ENCODE measurements around the gene KCNQ1. TPM values are rescaled to one million over a fixed set of nuclear protein-coding genes. Genes with fewer than 3 reads are reported as not detected.

The KCNQ1 gene
- total RNA-seq, 1 experiment from 2014 or later = not detected

GRCh38 chr11:2889362-2890273 lies 444.8 kb downstream of the KCNQ1 start:
- no peaks in the 10 kb centered on the region for H4K20me1 ChIP-seq (ENCODE audit: insufficient read depth)
- H3K4me1 ChIP-seq (replicated peaks; ENCODE audit: insufficient read depth) = peaks cover 8% of the 10 kb centered on the region; the same call in 1 of the 2 replicates
- H2AFZ ChIP-seq = no peak overlapping the region
- no peaks in the 10 kb centered on the region for H3K9me3 ChIP-seq (ENCODE audit: insufficient read depth, low read depth)
- no peaks in the 10 kb centered on the region for H3K36me3 ChIP-seq (ENCODE audit: low read depth)
- POLR2A ChIA-PET (ENCODE audit: unreplicated experiment) = no interaction called here
- no TSS peak for BruUV-seq (replicated peaks)
- no peaks in the 10 kb centered on the region for H3K27me3 ChIP-seq (ENCODE audit: insufficient read depth, low read depth)
- H3K9me2 ChIP-seq (ENCODE audit: insufficient read depth) = no peaks in the 10 kb centered on the region
- no peak overlapping the region for H3K27ac ChIP-seq
- no peak overlapping the region for H3K4me3 ChIP-seq
- no peak for TF ChIP-seq CTCF (conservative IDR thresholded peaks at IDR 0.05)
- no peak for TF ChIP-seq EZH2 (IDR thresholded peaks at IDR 0.05; ENCODE audit: low read depth)
- 0 out of 2 replicates have a peak, but pooled peaks cover 3% of the 10 kb centered on the region for H3F3A ChIP-seq (ENCODE audit: insufficient read depth, low read depth)
- CTCF ChIA-PET = interaction anchor here (1.0 kb wide), 1 partner anchor 357 kb away, joined by 3 read pairs; no protein-coding TSS in a partner anchor
- no peak for DNase-seq
- intact Hi-C loops (cut with micrococcal nuclease; ENCODE audit: unreplicated experiment) = loop anchor here (5.0 kb wide), 2 partner anchors 62 to 518 kb away; no protein-coding TSS in a partner anchor
- no peaks in the 10 kb centered on the region for H3K79me2 ChIP-seq (ENCODE audit: low read depth)
- no peak overlapping the region for H3K4me2 ChIP-seq

DNA sequence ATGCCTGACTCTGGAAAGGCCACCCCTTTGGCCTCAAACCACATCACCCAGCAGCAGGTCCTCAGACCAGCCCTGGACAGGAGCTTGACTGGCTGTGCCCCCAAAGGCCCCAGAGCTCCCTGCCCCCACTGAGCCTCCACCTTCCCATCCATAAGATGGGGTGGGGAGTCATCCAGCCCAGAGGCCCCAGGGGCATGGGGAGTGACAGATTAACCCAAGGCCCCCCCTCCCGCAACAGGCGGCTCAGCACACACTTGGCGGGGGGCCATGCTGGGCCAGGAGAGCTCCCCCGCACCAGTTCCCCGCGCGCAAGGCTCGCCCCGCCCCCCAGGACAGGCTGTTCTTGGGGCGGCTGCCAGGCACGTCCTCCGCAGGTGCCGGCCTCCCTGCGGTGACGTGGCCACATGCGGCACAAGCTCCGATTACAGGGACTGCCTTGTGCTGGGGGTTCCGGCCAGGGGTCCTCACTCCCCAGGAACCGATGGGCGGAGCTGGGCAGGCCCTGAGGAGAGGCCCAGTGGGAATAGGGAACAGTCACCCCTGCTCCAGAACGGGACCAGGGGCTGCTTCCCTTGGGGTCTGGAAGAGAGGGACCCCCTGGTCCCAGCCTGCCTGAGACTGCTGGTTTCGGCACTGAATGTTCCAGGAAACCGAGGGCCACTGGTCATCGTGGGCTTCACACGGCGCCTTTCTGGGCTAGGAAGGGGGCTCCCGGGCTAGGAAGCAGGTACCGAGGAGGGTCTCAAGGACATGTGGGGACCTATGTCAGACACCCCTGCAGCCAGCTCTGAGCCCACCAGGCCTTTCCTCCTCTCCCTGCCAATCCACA lies 445.9 kb downstream of the KCNQ1 start:
- Histone ChIP-seq H3F3A (ENCODE audit: insufficient read depth, low read depth) (0 out of 2 replicates have a peak, but pooled peaks cover 3% of the 10 kb centered on the region), H3K9me2 (ENCODE audit: insufficient read depth) (no peaks in the 10 kb centered on the region), H2AFZ (no peak overlapping the region), H3K4me3 (no peak overlapping the region), H3K36me3 (ENCODE audit: low read depth) (no peaks in the 10 kb centered on the region), H3K4me2 (no peak overlapping the region), H3K27ac (no peak overlapping the region), H3K27me3 (ENCODE audit: insufficient read depth, low read depth) (no peaks in the 10 kb centered on the region), H4K20me1 (ENCODE audit: insufficient read depth) (no peaks in the 10 kb centered on the region), H3K9me3 (ENCODE audit: insufficient read depth, low read depth) (no peaks in the 10 kb centered on the region), H3K79me2 (ENCODE audit: low read depth) (no peaks in the 10 kb centered on the region), H3K4me1 (replicated peaks; ENCODE audit: insufficient read depth) (peaks cover 8% of the 10 kb centered on the region; the same call in 1 of the 2 replicates)
- no TSS peak for BruUV-seq (replicated peaks)
- ChIA-PET POLR2A (ENCODE audit: unreplicated experiment) (interaction anchor here (0.6 kb wide), 1 partner anchor 9 kb away, joined by 3 read pairs; no protein-coding TSS in a partner anchor), CTCF (interaction anchor here (0.7 kb wide), 1 partner anchor 357 kb away, joined by 3 read pairs; no protein-coding TSS in a partner anchor)
- DNase-seq = no peak
- TF ChIP-seq EZH2 (IDR thresholded peaks at IDR 0.05; ENCODE audit: low read depth) (no peak), CTCF (conservative IDR thresholded peaks at IDR 0.05) (no peak)
- intact Hi-C loops (cut with micrococcal nuclease; ENCODE audit: unreplicated experiment) = no loop called here
